Endothelial cell (in vitro differentiated cells): ENCODE data around the gene SPDYE18. TPM values are rescaled to one million over a fixed set of nuclear protein-coding genes. Genes with fewer than 3 reads are reported as not detected.
"Not testable (repeated sequence)": the region's sequence is repeated elsewhere in the genome, so short reads cannot be mapped to it uniquely, and the experiment has no call there.

Experiments used
- DNase-seq: peaks from one replicate; pipeline ENCODE4 v3.0.0; 2021; ENCODE audit warnings: low spot score
- H3K27ac Mint-ChIP-seq: one replicate; pipeline ENCODE4 v1.8.0; 2021; ENCODE audit warnings: mixed read lengths, inconsistent platforms; ENCODE audit not compliant: unreplicated experiment
- H3K27me3 Mint-ChIP-seq: one replicate; pipeline ENCODE4 v1.8.0; 2021; ENCODE audit warnings: mild to moderate bottlenecking, moderate library complexity, mixed read lengths, inconsistent platforms; ENCODE audit not compliant: unreplicated experiment
- H3K36me3 Mint-ChIP-seq: one replicate; pipeline ENCODE4 v1.8.0; 2021; ENCODE audit warnings: mild to moderate bottlenecking, low read depth, mixed read lengths, inconsistent platforms; ENCODE audit not compliant: unreplicated experiment
- H3K4me1 Mint-ChIP-seq: one replicate; pipeline ENCODE4 v1.8.0; 2021; ENCODE audit warnings: mild to moderate bottlenecking, mixed read lengths, inconsistent platforms; ENCODE audit not compliant: unreplicated experiment
- H3K4me3 Mint-ChIP-seq: one replicate; pipeline ENCODE4 v1.8.0; 2021; ENCODE audit warnings: mild to moderate bottlenecking, mixed read lengths, inconsistent platforms; ENCODE audit not compliant: unreplicated experiment
- H3K9me3 Mint-ChIP-seq: one replicate; pipeline ENCODE4 v1.8.0; 2021; ENCODE audit warnings: mixed read lengths, inconsistent platforms; ENCODE audit not compliant: unreplicated experiment
- long read RNA-seq: library from polyadenylated mRNA; unstranded; transcript quantifications from one replicate; pipeline ENCODE4 v2.0.0, GENCODE V29; 2020; ENCODE audit not compliant: unreplicated experiment
- total RNA-seq: library from RNA; stranded (reverse); fragmentation: NEBNext Ultra II Directional; extraction: Animal tissue kit (Norgen Biotek cat#: 25700); gene quantifications from one replicate; pipeline ENCODE4 v1.2.1, GENCODE V29; 2021; ENCODE audit not compliant: unreplicated experiment

Gene SPDYE18
- not detected for total RNA-seq
- long read RNA-seq, partial matches to known transcripts = 0 of 2 reads
- long read RNA-seq, other reads (novel, unspliced or antisense) = 2 of 2 reads

DNA sequence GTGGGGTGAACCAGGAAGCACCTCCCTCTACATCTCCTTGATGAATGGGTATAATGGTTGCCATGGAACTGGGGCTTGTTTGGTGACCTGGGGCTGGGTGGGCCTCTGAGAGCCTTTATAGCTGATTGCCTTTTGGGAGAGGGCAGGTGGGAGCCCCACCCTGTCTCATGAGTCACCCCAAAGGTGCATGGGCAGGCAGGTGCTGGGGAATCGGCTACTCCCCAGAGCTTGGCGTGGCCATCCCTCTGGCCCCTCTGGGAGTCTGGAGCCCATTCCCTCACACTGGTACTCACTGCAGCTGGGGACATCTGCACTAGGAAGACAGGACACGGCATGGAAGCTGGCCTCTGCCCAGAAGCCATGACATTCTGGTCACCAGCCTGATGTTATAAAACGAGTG is at the start of gene SPDYE18:
Gene SPDYE18 (minus strand): TSS at position 2 of the 400 bp plus-strand sequence. CDS start 2,046 bp downstream, outside the sequence.
- H3K4me3 Mint-ChIP-seq, H3K9me3 Mint-ChIP-seq, H3K36me3 Mint-ChIP-seq, H3K27ac Mint-ChIP-seq, DNase-seq, H3K4me1 Mint-ChIP-seq, H3K27me3 Mint-ChIP-seq: not testable (repeated sequence)

DNA sequence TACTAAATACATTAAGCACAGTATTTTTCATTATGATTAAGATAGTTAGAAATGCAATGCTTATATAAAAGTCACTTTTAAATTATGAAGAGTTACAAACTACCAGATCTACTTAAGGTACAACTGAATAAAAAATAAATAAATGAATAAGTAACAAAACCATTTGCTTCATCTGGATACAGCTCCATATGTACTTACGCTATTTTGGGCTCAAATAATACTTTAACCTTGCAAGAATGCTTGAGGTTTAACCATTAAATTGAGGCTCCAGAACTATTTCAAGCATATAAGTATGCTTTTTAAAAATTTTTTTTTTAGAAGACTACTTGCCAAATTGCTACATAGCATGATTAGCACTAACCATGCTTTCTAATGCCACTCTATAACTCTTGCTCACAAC is 46.0 kb upstream of the SPDYE18 start:
- not testable (repeated sequence) for H3K4me1 Mint-ChIP-seq, DNase-seq, H3K9me3 Mint-ChIP-seq, H3K4me3 Mint-ChIP-seq, H3K36me3 Mint-ChIP-seq, H3K27ac Mint-ChIP-seq, H3K27me3 Mint-ChIP-seq

GRCh38 chr7:77107659-77108058 is 45.3 kb upstream of the SPDYE18 start:
- DNase-seq, H3K4me3 Mint-ChIP-seq, H3K36me3 Mint-ChIP-seq, H3K27ac Mint-ChIP-seq, H3K27me3 Mint-ChIP-seq, H3K9me3 Mint-ChIP-seq, H3K4me1 Mint-ChIP-seq: not testable (repeated sequence)

DNA sequence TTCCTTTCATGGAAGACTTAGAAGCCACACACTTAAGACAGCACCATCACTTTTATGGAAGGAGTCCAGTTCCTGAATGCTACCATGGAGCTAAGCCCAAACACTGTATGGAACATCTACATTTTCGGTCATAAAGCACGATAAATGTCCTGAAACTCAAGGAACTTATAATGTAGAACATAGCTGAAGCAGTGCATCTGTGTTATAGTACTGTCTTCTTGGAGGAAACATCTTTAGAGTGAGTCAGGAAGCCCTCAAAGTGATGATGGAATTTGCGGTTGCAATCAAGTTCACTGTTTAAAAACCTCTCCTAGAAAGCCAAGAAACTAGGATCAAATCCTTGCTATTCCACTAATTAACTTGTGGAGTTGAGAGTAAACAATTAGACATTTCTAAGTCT is 43.5 kb upstream of the SPDYE18 start:
- H3K27ac Mint-ChIP-seq, H3K4me3 Mint-ChIP-seq, H3K4me1 Mint-ChIP-seq, H3K36me3 Mint-ChIP-seq, H3K27me3 Mint-ChIP-seq, DNase-seq, H3K9me3 Mint-ChIP-seq: not testable (repeated sequence)

GRCh38 chr7:77102671-77103070 is 40.3 kb upstream of the SPDYE18 start:
- H3K36me3 Mint-ChIP-seq, H3K4me3 Mint-ChIP-seq, DNase-seq, H3K4me1 Mint-ChIP-seq, H3K27me3 Mint-ChIP-seq, H3K27ac Mint-ChIP-seq, H3K9me3 Mint-ChIP-seq: not testable (repeated sequence)

DNA sequence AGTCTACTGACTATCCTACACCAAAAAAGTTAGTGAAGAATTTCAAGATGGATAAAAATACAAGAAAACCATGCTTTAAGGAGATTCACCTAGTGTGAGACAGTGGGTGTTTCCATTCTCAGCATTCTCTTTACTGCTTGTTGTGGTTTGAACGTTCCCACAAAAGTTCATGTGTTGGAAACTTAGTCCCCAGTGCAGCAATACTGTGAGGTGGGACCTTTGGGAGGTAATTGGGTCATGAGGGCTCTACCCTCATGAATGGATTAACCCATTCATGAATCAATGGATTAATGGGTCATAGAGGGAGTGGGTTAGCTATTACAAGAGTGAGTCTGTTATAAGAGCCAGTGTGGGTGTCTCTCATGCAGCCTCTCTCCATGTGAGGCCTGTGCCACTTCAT is 38.8 kb upstream of the SPDYE18 start:
- not testable (repeated sequence) for H3K27ac Mint-ChIP-seq

DNA sequence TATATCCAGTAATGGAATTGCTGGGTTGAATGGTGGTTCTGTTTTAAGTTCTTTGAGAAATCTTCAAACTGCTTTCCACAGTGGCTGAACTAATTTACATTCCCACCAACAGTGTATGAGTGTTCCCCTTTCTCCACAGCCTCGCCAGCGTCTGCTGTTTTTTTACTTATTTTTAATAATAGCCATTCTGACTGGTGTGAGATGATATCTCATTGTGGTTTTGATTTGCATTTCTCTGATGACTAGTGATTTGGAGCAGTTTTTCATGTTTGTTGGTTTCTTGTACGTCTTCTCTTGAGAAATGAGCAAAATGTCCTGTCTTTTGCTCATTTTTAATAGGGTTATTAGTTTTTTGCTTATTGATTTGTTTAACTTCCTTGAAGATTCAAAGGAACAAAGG is 38.1 kb upstream of the SPDYE18 start:
- H3K36me3 Mint-ChIP-seq, H3K27ac Mint-ChIP-seq, H3K9me3 Mint-ChIP-seq, H3K27me3 Mint-ChIP-seq, H3K4me3 Mint-ChIP-seq, H3K4me1 Mint-ChIP-seq, DNase-seq: not testable (repeated sequence)

More for the DNA sequence above, 38.8 kb upstream of the SPDYE18 start:
- not testable (repeated sequence) for DNase-seq, H3K36me3 Mint-ChIP-seq, H3K4me3 Mint-ChIP-seq, H3K27me3 Mint-ChIP-seq, H3K4me1 Mint-ChIP-seq, H3K9me3 Mint-ChIP-seq

- H3K4me3 Mint-ChIP-seq, H3K27ac Mint-ChIP-seq, DNase-seq, H3K27me3 Mint-ChIP-seq, H3K9me3 Mint-ChIP-seq, H3K4me1 Mint-ChIP-seq: not testable (repeated sequence)
- peaks cover 20% of the 10 kb centered on the region for H3K36me3 Mint-ChIP-seq
These were observed 29.9 kb upstream of the SPDYE18 start for GRCh38 chr7:77092301-77092700.

DNA sequence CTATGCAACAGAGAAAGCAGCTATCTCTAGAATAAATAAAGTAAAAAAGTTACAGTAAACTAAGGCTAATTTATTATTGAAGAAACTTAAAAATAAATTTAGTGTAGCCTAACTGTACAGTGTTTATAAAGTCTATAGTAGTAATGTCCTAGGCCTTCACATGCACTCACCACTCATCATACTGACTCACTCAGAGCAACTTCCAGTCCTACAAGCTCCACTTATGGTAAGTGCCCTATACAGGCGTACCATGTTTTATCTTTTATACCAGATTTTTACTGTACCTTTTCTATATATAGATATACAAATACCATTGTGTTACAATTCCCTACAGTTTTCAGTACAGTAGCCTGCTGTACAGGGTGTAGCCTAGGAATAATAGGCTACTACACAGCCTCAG is 19.8 kb upstream of the SPDYE18 start:
- not testable (repeated sequence) for DNase-seq, H3K36me3 Mint-ChIP-seq, H3K27ac Mint-ChIP-seq, H3K4me1 Mint-ChIP-seq, H3K4me3 Mint-ChIP-seq, H3K9me3 Mint-ChIP-seq, H3K27me3 Mint-ChIP-seq

GRCh38 chr7:77080236-77080635 is 17.9 kb upstream of the SPDYE18 start:
- H3K4me3 Mint-ChIP-seq, DNase-seq, H3K27ac Mint-ChIP-seq, H3K27me3 Mint-ChIP-seq, H3K36me3 Mint-ChIP-seq, H3K9me3 Mint-ChIP-seq, H3K4me1 Mint-ChIP-seq: not testable (repeated sequence)

- not testable (repeated sequence) for H3K4me3 Mint-ChIP-seq, H3K27ac Mint-ChIP-seq, H3K27me3 Mint-ChIP-seq, H3K4me1 Mint-ChIP-seq, DNase-seq, H3K9me3 Mint-ChIP-seq, H3K36me3 Mint-ChIP-seq
These were observed 17.3 kb upstream of the SPDYE18 start for GRCh38 chr7:77079624-77080023.

DNA sequence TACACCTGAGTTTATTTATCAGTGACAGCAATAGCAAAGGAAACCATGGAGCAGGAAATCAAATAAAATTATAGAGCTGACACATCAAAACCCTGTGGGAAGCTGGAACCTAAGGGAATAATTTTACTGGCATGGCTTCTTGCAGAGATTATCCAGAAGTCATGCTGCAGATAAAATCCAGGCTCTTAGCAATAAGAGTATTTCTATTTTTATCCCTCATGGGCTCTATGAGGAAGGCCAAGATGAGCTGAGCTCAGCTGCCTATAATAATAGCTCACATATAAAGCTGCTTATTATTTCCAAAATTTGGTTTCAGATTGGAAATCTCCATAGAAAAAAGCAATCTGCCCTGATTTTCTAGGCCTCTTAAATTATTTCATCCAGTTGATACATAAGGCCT is 16.8 kb upstream of the SPDYE18 start:
- not testable (repeated sequence) for H3K36me3 Mint-ChIP-seq, H3K27ac Mint-ChIP-seq, DNase-seq, H3K9me3 Mint-ChIP-seq, H3K4me1 Mint-ChIP-seq, H3K27me3 Mint-ChIP-seq, H3K4me3 Mint-ChIP-seq

DNA sequence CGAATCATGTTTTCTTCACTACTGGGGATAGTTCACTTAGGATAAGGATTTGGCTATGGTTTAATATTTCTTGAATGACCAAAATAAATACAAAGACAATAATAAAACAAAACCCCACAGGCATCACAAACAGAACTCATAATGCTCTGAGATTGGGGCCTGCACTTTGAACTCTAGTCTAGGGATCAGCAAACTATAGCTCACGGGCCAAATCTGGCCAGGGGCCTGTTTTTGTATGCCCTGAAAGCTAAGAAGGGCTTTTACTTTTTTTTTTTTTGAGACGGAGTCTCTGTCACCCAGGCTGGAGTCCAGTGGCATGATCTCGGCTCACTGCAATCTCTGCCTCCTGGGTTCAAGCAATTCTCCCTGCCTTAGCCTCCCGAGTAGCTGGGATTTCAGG is 14.7 kb upstream of the SPDYE18 start:
- not testable (repeated sequence) for H3K27ac Mint-ChIP-seq, H3K9me3 Mint-ChIP-seq, H3K27me3 Mint-ChIP-seq, H3K4me1 Mint-ChIP-seq, H3K36me3 Mint-ChIP-seq, DNase-seq, H3K4me3 Mint-ChIP-seq
